H1 (cell line): ENCODE data around the gene WDR41. TPM values are rescaled to one million over a fixed set of nuclear protein-coding genes. Genes with fewer than 3 reads are reported as not detected.

Source experiments
- CTCF ChIA-PET: fragments of 300-600 bp; sonication (Branson Sonifier 250); formaldehyde crosslinking; loops from one replicate; lab custom pipeline; 2021; ENCODE audit not compliant: partially characterized antibody; lab: Charles Lee
- POLR2A ChIA-PET: fragments of 300-600 bp; sonication (Branson Sonifier 250); formaldehyde crosslinking; loops from one replicate; lab custom pipeline; 2021; ENCODE audit warnings: inconsistent platforms; ENCODE audit not compliant: partially characterized antibody; lab: Charles Lee
- DNase-seq, 2 experiments: peaks; one replicate each; pipeline versions ENCODE4 v3.0.0 to v3.0.0-alpha.2; 2010 to 2022; ENCODE audit warnings: low spot score in 2 of 2, low read depth in 1 of 2, mixed read lengths in 1 of 2
- FAIRE-seq: peaks from 2 replicates; lab custom pipeline; 2011; peaks lifted over from hg19 to GRCh38; lab: Jason Lieb, UNC
- H2AFZ ChIP-seq: 2 replicates; pipeline ENCODE4 v1.8.1; 2012; ENCODE audit warnings: low read length, inconsistent platforms
- H2AK5ac ChIP-seq: 2 replicates; pipeline ENCODE4 v1.6.1; 2013; ENCODE audit warnings: low read depth, low read length
- H2BK120ac ChIP-seq: replicated peaks from 2 replicates; pipeline ENCODE3; 2013; ENCODE audit warnings: low read depth, low read length, inconsistent platforms
- H2BK12ac ChIP-seq: 2 replicates; pipeline ENCODE4 v1.6.1; 2013; ENCODE audit warnings: low read depth, low read length
- H2BK15ac ChIP-seq: 2 replicates; pipeline ENCODE4 v1.6.1; 2013; ENCODE audit warnings: low read length
- H2BK20ac ChIP-seq: 2 replicates; pipeline ENCODE4 v1.6.1; 2013; ENCODE audit warnings: low read length
- H2BK5ac ChIP-seq: 2 replicates; pipeline ENCODE4 v1.6.1; 2013; ENCODE audit warnings: low read depth, low read length
- H3K14ac ChIP-seq: 2 replicates; pipeline ENCODE4 v1.6.1; 2013; ENCODE audit warnings: inconsistent platforms; ENCODE audit not compliant: insufficient read length
- H3K18ac ChIP-seq: 2 replicates; pipeline ENCODE4 v1.6.1; 2013; ENCODE audit warnings: low read length; ENCODE audit errors: extremely low read depth
- H3K23ac ChIP-seq: 2 replicates; pipeline ENCODE4 v1.6.1; 2013; ENCODE audit warnings: inconsistent platforms; ENCODE audit not compliant: insufficient read length
- H3K23me2 ChIP-seq: 2 replicates; pipeline ENCODE4 v1.6.1; 2013; ENCODE audit warnings: low read depth, low read length
- H3K27ac ChIP-seq: 2 replicates; pipeline ENCODE4 v1.6.1; 2011; ENCODE audit warnings: low read depth, low read length, inconsistent platforms
- H3K27me3 ChIP-seq, 4 experiments: replicated peaks in 1 of 4; 1 replicate in 1 of 4; 2 replicates in 3 of 4; pipeline versions ENCODE4 v1.6.1 to v1.8.1; 2011 to 2013; ENCODE audit warnings: low read length in 3 of 4, mild to moderate bottlenecking in 3 of 4, inconsistent platforms in 2 of 4, mixed read lengths in 2 of 4, moderate library complexity in 1 of 4; ENCODE audit not compliant: control insufficient read depth in 3 of 4, insufficient read depth in 3 of 4; ENCODE audit errors: extremely low read depth in 1 of 4
- H3K36me3 ChIP-seq, 4 experiments: 2 replicates each; pipeline versions ENCODE4 v1.6.1 to v1.8.1; 2011 to 2013; ENCODE audit warnings: mild to moderate bottlenecking in 4 of 4, low read length in 3 of 4, moderate library complexity in 2 of 4, control low read depth in 1 of 4, inconsistent platforms in 1 of 4; ENCODE audit not compliant: insufficient read depth in 4 of 4, control insufficient read depth in 2 of 4
- H3K4ac ChIP-seq: replicated peaks from 2 replicates; pipeline ENCODE3; 2013; ENCODE audit warnings: low read length, low read depth, mixed read lengths, inconsistent platforms; ENCODE audit not compliant: insufficient read length
- H3K4me1 ChIP-seq, 4 experiments: replicated peaks in 1 of 4; 1 replicate in 1 of 4; 2 replicates in 3 of 4; pipeline versions ENCODE4 v1.6.1 to v1.8.1; 2011 to 2013; ENCODE audit warnings: low read length in 3 of 4, inconsistent platforms in 2 of 4, mixed read lengths in 1 of 4; ENCODE audit not compliant: insufficient read depth in 4 of 4, control insufficient read depth in 3 of 4
- H3K4me2 ChIP-seq, 2 experiments: 2 replicates each; pipeline versions ENCODE4 v1.6.1 to v1.8.1; 2011 to 2013; ENCODE audit warnings: low read depth in 2 of 2, low read length in 2 of 2, control low read depth in 1 of 2, inconsistent platforms in 1 of 2, mild to moderate bottlenecking in 1 of 2; ENCODE audit not compliant: insufficient read depth in 1 of 2
- H3K4me3 ChIP-seq, 4 experiments: fragments of 200-600, 300-600 bp in 1 of 4; sonication (generic), shearing (Covaris generic), sonication (Bioruptor Twin) in 1 of 4; 2 replicates each; pipeline versions ENCODE4 v1.5.1 to v1.8.1; 2011 to 2016; ENCODE audit warnings: low read length in 4 of 4, low read depth in 3 of 4, control low read depth in 2 of 4, inconsistent platforms in 2 of 4, mild to moderate bottlenecking in 2 of 4, mixed read lengths in 1 of 4, moderate library complexity in 1 of 4; ENCODE audit not compliant: insufficient read depth in 2 of 4; ENCODE audit errors: extremely low read depth in 1 of 4
- H3K56ac ChIP-seq: replicated peaks from 2 replicates; pipeline ENCODE3; 2013; ENCODE audit warnings: low read depth, mild to moderate bottlenecking, mixed read lengths, low read length, inconsistent platforms; ENCODE audit not compliant: insufficient read length
- H3K79me1 ChIP-seq: 2 replicates; pipeline ENCODE4 v1.6.1; 2013; ENCODE audit warnings: low read depth, low read length, control low read depth
- H3K79me2 ChIP-seq, 2 experiments: 2 replicates each; pipeline versions ENCODE4 v1.6.1 to v1.8.1; 2012 to 2013; ENCODE audit warnings: low read length in 2 of 2, mild to moderate bottlenecking in 2 of 2, inconsistent platforms in 1 of 2; ENCODE audit not compliant: insufficient read depth in 2 of 2, control insufficient read depth in 1 of 2
- H3K9ac ChIP-seq, 4 experiments: replicated peaks in 1 of 4; 1 replicate in 1 of 4; 2 replicates in 3 of 4; pipeline versions ENCODE4 v1.6.1 to v1.8.1; 2011 to 2013; ENCODE audit warnings: low read depth in 3 of 4, low read length in 3 of 4, control low read depth in 2 of 4, mild to moderate bottlenecking in 2 of 4, moderate library complexity in 2 of 4, inconsistent platforms in 1 of 4; ENCODE audit errors: extremely low read depth in 1 of 4
- H3K9me3 ChIP-seq, 2 experiments: 2 replicates each; pipeline versions ENCODE4 v1.6.1 to v1.8.1; 2012 to 2013; ENCODE audit warnings: mild to moderate bottlenecking in 2 of 2, moderate library complexity in 2 of 2, control low read depth in 1 of 2, inconsistent platforms in 1 of 2, low read depth in 1 of 2, low read length in 1 of 2, mixed read lengths in 1 of 2; ENCODE audit not compliant: insufficient read depth in 2 of 2
- H4K20me1 ChIP-seq, 2 experiments: replicated peaks in 1 of 2; 2 replicates each; pipeline versions ENCODE3 to v1.8.1; 2011 to 2013; ENCODE audit warnings: inconsistent platforms in 2 of 2, low read length in 2 of 2, mild to moderate bottlenecking in 1 of 2; ENCODE audit not compliant: insufficient read depth in 2 of 2, control insufficient read depth in 1 of 2
- H4K5ac ChIP-seq: 2 replicates; pipeline ENCODE4 v1.6.1; 2013; ENCODE audit warnings: low read length, low read depth, mixed read lengths, inconsistent platforms; ENCODE audit not compliant: insufficient read length
- H4K8ac ChIP-seq: 2 replicates; pipeline ENCODE4 v1.8.0; 2013; ENCODE audit warnings: mild to moderate bottlenecking, moderate library complexity, low read length, inconsistent platforms; ENCODE audit not compliant: insufficient read depth; ENCODE audit errors: extremely low read depth
- H4K91ac ChIP-seq: replicated peaks from 2 replicates; pipeline ENCODE3; 2013; ENCODE audit warnings: low read length, mixed read lengths, inconsistent platforms; ENCODE audit not compliant: insufficient read length
- ATF3 ChIP-seq: IDR thresholded peaks from 2 replicates; pipeline ENCODE4 v1.6.1; 2011; ENCODE audit warnings: low read depth, mild to moderate bottlenecking, low read length; ENCODE audit not compliant: insufficient read depth
- BACH1 ChIP-seq: IDR thresholded peaks from 2 replicates; pipeline ENCODE4 v1.6.1; 2012; ENCODE audit warnings: low read length, improper control_type of control experiment
- CTCF ChIP-seq, 3 experiments: IDR thresholded peaks; 1 replicate in 2 of 3; 2 replicates in 1 of 3; pipeline versions ENCODE4 v1.5.1 to v1.6.1; 2011; ENCODE audit warnings: low read length in 3 of 3, mild to moderate bottlenecking in 3 of 3, inconsistent platforms in 2 of 3, low read depth in 1 of 3, moderate library complexity in 1 of 3; ENCODE audit not compliant: insufficient read depth in 1 of 3; ENCODE audit errors: control extremely low read depth in 1 of 3
- FOSL1 ChIP-seq: IDR thresholded peaks from 2 replicates; pipeline ENCODE4 v1.6.1; 2011; ENCODE audit warnings: mild to moderate bottlenecking, low read depth, low read length, moderate library complexity; ENCODE audit not compliant: insufficient read depth
- JUN ChIP-seq: IDR thresholded peaks from 2 replicates; pipeline ENCODE4 v1.6.1; 2011; ENCODE audit warnings: low read depth, mild to moderate bottlenecking, improper control_type of control experiment, low read length
- KDM1A ChIP-seq: fragments of 200-600, 300-600 bp; sonication (generic); IDR thresholded peaks from 2 replicates; pipeline ENCODE4 v1.7.1; 2016; ENCODE audit warnings: mild to moderate bottlenecking, low read length, borderline replicate concordance
- KDM4A ChIP-seq: IDR thresholded peaks from one replicate; pipeline ENCODE4 v1.7.1; 2012; ENCODE audit warnings: low read depth, mild to moderate bottlenecking, moderate library complexity, low read length, inconsistent platforms; ENCODE audit not compliant: severe bottlenecking
- POLR2A ChIP-seq, 2 experiments: IDR thresholded peaks; 1 replicate in 1 of 2; 2 replicates in 1 of 2; pipeline ENCODE4 v1.6.1; 2011; ENCODE audit warnings: low read depth in 2 of 2, low read length in 2 of 2, mild to moderate bottlenecking in 2 of 2; ENCODE audit errors: control extremely low read depth in 1 of 2
- POU5F1 ChIP-seq: IDR thresholded peaks from 2 replicates; pipeline ENCODE4 v1.6.1; 2011; ENCODE audit warnings: low read depth, mild to moderate bottlenecking, low read length, moderate library complexity
- RXRA ChIP-seq: IDR thresholded peaks from 2 replicates; pipeline ENCODE4 v1.6.1; 2011; ENCODE audit warnings: low read depth, mild to moderate bottlenecking, low read length, moderate library complexity; ENCODE audit not compliant: insufficient read depth
- SP4 ChIP-seq: IDR thresholded peaks from 2 replicates; pipeline ENCODE4 v1.6.1; 2012; ENCODE audit warnings: low read length, inconsistent platforms
- SUZ12 ChIP-seq: fragments of 200-600 bp; sonication (generic); IDR thresholded peaks from 2 replicates; pipeline ENCODE4 v1.6.1; 2012; ENCODE audit warnings: mild to moderate bottlenecking, inconsistent platforms, low read length, moderate library complexity, mixed read lengths
- WGBS, 2 experiments: shearing (Covaris generic) in 1 of 2; methylation state at CpG; one replicate each; pipeline versions ENCODE4 v1.1.6 to v1.1.7; 2013 to 2015; ENCODE audit warnings: low lambda C conversion rate in 2 of 2, mixed read lengths in 2 of 2, inconsistent platforms in 1 of 2, low coverage in 1 of 2, missing lambda C conversion rate in 1 of 2; ENCODE audit not compliant: insufficient replicate concordance in 2 of 2, insufficient coverage in 1 of 2, insufficient read length in 1 of 2; ENCODE audit errors: extremely low coverage in 1 of 2, missing lambda C conversion rate in 1 of 2; 5-methylcytosine and 5-hydroxymethylcytosine counted together
- polyA plus RNA-seq, 7 experiments: library from polyadenylated mRNA; depleted of rRNA in 3 of 7; stranded (reverse) in 5 of 7; unstranded in 2 of 7; fragments of >200 nt in 5 of 7; fragments of 200-250 nt in 2 of 7; gene quantifications; 1 replicate in 5 of 7; 2 replicates in 1 of 7; 4 replicates in 1 of 7; pipeline versions ENCODE4 v1.2.1 to v1.2.3, GENCODE V29; 2011 to 2013; ENCODE audit warnings: missing spikeins in 2 of 7, mixed read lengths in 2 of 7
- total RNA-seq: library from RNA; stranded (reverse); fragmentation: NEBNext Ultra II Directional; extraction: Animal tissue kit (Norgen Biotek cat#: 25700); gene quantifications from 2 replicates; pipeline ENCODE4 v1.2.1, GENCODE V29; 2021

WDR41 gene
- total and polyA plus RNA-seq, 2 of the 8 experiments (the other 6 are each of a cell fraction or from before 2014, with no cell fraction given) = 16.4 to 44.9 TPM

GRCh38 chr5:77494935-77495334 lies 2.8 kb upstream of the WDR41 start:
- H4K5ac ChIP-seq = no peak overlapping the region
- H3K23ac ChIP-seq = no peak overlapping the region
- H2BK15ac ChIP-seq = no peak overlapping the region
- H3K9ac ChIP-seq = no peak overlapping the region
- H3K14ac ChIP-seq = no peak overlapping the region
- H3K27ac ChIP-seq = no peak overlapping the region
- H2BK120ac ChIP-seq = no peak overlapping the region
- ChIA-PET CTCF (no interaction called here), POLR2A (no interaction called here)
- FAIRE-seq (no peak), DNase-seq (no peak)
- no peak overlapping the region for H3K18ac ChIP-seq
- no peak overlapping the region for H2BK5ac ChIP-seq
- no peaks in the 10 kb centered on the region for H3K36me3 ChIP-seq
- no peak overlapping the region for H4K8ac ChIP-seq
- no peak overlapping the region for H3K4me3 ChIP-seq
- H2AK5ac ChIP-seq = no peak overlapping the region
- H4K91ac ChIP-seq = no peak overlapping the region
- H2AFZ ChIP-seq = no peak overlapping the region
- H3K79me2 ChIP-seq = peaks cover 0 to 6% of the 10 kb centered on the region in 2 experiments; a peak in 1 of 4 replicates
- H3K4me1 ChIP-seq = peaks cover 0 to 2% (median 0%) of the 10 kb centered on the region in 4 experiments; a peak in 3 of 7 replicates
- no peaks in the 10 kb centered on the region for H3K23me2 ChIP-seq
- no peak overlapping the region for H2BK20ac ChIP-seq
- no peak overlapping the region for H3K4me2 ChIP-seq
- no peaks in the 10 kb centered on the region for H3K9me3 ChIP-seq
- H2BK12ac ChIP-seq = no peak overlapping the region
- H3K56ac ChIP-seq = no peak overlapping the region
- 89% methylated on average over 3 of the region's 3 CpGs; no CpG with 5 or more reads in 1 of the 2 experiments for WGBS, 2 experiments
- no peak overlapping the region for H3K4ac ChIP-seq
- H3K79me1 ChIP-seq = no peaks in the 10 kb centered on the region
- no peaks in the 10 kb centered on the region for H3K27me3 ChIP-seq
- no peaks in the 10 kb centered on the region for H4K20me1 ChIP-seq
- TF ChIP-seq JUN (no peak), KDM1A (no peak), SUZ12 (no peak), RXRA (no peak), FOSL1 (no peak), KDM4A (no peak), SP4 (no peak), ATF3 (no peak), CTCF (IDR thresholded peaks at IDR 0.05; ENCODE audit: control extremely low read depth in 1 of 3, insufficient read depth in 1 of 3, low read depth in 1 of 3, low read length in 3 of 3) (no peak), BACH1 (no peak), POLR2A (IDR thresholded peaks at IDR 0.05; ENCODE audit: control extremely low read depth in 1 of 2, low read depth in 2 of 2, low read length in 2 of 2) (no peak), POU5F1 (no peak)
